ENCODE data around the gene NEUROD2. TPM values are rescaled to one million over a fixed set of nuclear protein-coding genes. Genes with fewer than 3 reads are reported as not detected.

The NEUROD2 gene
- total RNA-seq, 1 donor from 2014 or later = not detected

GRCh38 chr17:39598630-39599003 is 9.1 kb downstream of the NEUROD2 start:
- H3K4me1 Mint-ChIP-seq = peaks cover 29% of the 10 kb centered on the region
- no peak overlapping the region for H3K4me3 Mint-ChIP-seq
- no peak for TF ChIP-seq CTCF (IDR thresholded peaks at IDR 0.05)
- ATAC-seq (ENCODE audit: low read depth) (no peak), DNase-seq (no peak)
- intact Hi-C loops (cut with micrococcal nuclease) = no loop called here
- ChIA-PET CTCF (no interaction called here), POLR2A (no interaction called here)
- peaks cover 73% of the 10 kb centered on the region for H3K27me3 Mint-ChIP-seq
- no peak overlapping the region for H3K27ac Mint-ChIP-seq
- no peaks in the 10 kb centered on the region for H3K36me3 Mint-ChIP-seq (ENCODE audit: low read depth)
- H3K9me3 Mint-ChIP-seq = no peaks in the 10 kb centered on the region

- intact Hi-C loops (cut with micrococcal nuclease) = no loop called here
- H3K36me3 Mint-ChIP-seq (ENCODE audit: low read depth) = no peaks in the 10 kb centered on the region
- CTCF ChIA-PET = no interaction called here
These were observed 9.7 kb downstream of the NEUROD2 start for GRCh38 chr17:39598047-39598481.

GRCh38 chr17:39597372-39598046 is 10.2 kb downstream of the NEUROD2 start:
- CTCF ChIA-PET = no interaction called here
- POLR2A ChIA-PET = no interaction called here
- H3K4me1 Mint-ChIP-seq = peaks cover 27% of the 10 kb centered on the region
- H3K36me3 Mint-ChIP-seq (ENCODE audit: low read depth) = no peaks in the 10 kb centered on the region
- DNase-seq = no peak
- no peak overlapping the region for H3K27ac Mint-ChIP-seq
- intact Hi-C loops (cut with micrococcal nuclease) = no loop called here
- TF ChIP-seq CTCF (IDR thresholded peaks at IDR 0.05) = no peak
- H3K9me3 Mint-ChIP-seq = no peaks in the 10 kb centered on the region
- peaks cover 70% of the 10 kb centered on the region for H3K27me3 Mint-ChIP-seq
- no peak overlapping the region for H3K4me3 Mint-ChIP-seq
- ATAC-seq (ENCODE audit: low read depth) = no peak

More at GRCh38 chr17:39598047-39598481, 9.7 kb downstream of the NEUROD2 start:
- H3K27me3 Mint-ChIP-seq = peaks cover 73% of the 10 kb centered on the region
- no peak overlapping the region for H3K27ac Mint-ChIP-seq
- ATAC-seq (ENCODE audit: low read depth) (no peak), DNase-seq (no peak)
- no peaks in the 10 kb centered on the region for H3K9me3 Mint-ChIP-seq
- H3K4me3 Mint-ChIP-seq = no peak overlapping the region
- TF ChIP-seq CTCF (IDR thresholded peaks at IDR 0.05) = no peak
- H3K4me1 Mint-ChIP-seq = peaks cover 27% of the 10 kb centered on the region
- POLR2A ChIA-PET = no interaction called here

- peaks cover 65% of the 10 kb centered on the region for H3K27me3 Mint-ChIP-seq
- ChIA-PET CTCF (no interaction called here), POLR2A (no interaction called here)
- H3K27ac Mint-ChIP-seq = no peak overlapping the region
- ATAC-seq (ENCODE audit: low read depth) (no peak), DNase-seq (no peak)
- intact Hi-C loops (cut with micrococcal nuclease) = no loop called here
- no peak overlapping the region for H3K4me3 Mint-ChIP-seq
- H3K4me1 Mint-ChIP-seq = peaks cover 29% of the 10 kb centered on the region
- H3K9me3 Mint-ChIP-seq = peaks cover 2% of the 10 kb centered on the region
- no peak for TF ChIP-seq CTCF (IDR thresholded peaks at IDR 0.05)
- no peaks in the 10 kb centered on the region for H3K36me3 Mint-ChIP-seq (ENCODE audit: low read depth)
These were observed 11.0 kb downstream of the NEUROD2 start for GRCh38 chr17:39596543-39597267.

- Mint-ChIP-seq H3K4me3 (no peak overlapping the region), H3K36me3 (ENCODE audit: low read depth) (no peaks in the 10 kb centered on the region), H3K9me3 (peaks cover 2% of the 10 kb centered on the region), H3K4me1 (peaks cover 29% of the 10 kb centered on the region), H3K27ac (no peak overlapping the region), H3K27me3 (peaks cover 64% of the 10 kb centered on the region)
- ChIA-PET CTCF (no interaction called here), POLR2A (no interaction called here)
- no peak for TF ChIP-seq CTCF (IDR thresholded peaks at IDR 0.05)
- DNase-seq = no peak
- intact Hi-C loops (cut with micrococcal nuclease) = no loop called here
- ATAC-seq (ENCODE audit: low read depth) = no peak
These were observed 11.7 kb downstream of the NEUROD2 start for GRCh38 chr17:39595928-39596510.
